GM21786 (cell line): Measurements from ENCODE around the gene F2RL3.
"Not testable (repeated sequence)": the region's sequence is repeated elsewhere in the genome, so short reads cannot be mapped to it uniquely, and the experiment has no call there.

Experiments
- ATAC-seq: cut with Tn5 transposase; IDR thresholded peaks from one replicate; pipeline ENCODE4 v1.9.1; 2021; ENCODE audit not compliant: unreplicated experiment

The F2RL3 gene

GRCh38 chr19:16919496-16919895 lies 30.7 kb downstream of the F2RL3 start:
- no peak for ATAC-seq

GRCh38 chr19:16920816-16921529 lies 32.2 kb downstream of the F2RL3 start:
- ATAC-seq: no peak

GRCh38 chr19:16921766-16922591 lies 33.2 kb downstream of the F2RL3 start:
- no peak for ATAC-seq

- no peak for ATAC-seq
These were observed 33.8 kb downstream of the F2RL3 start for GRCh38 chr19:16922592-16922934.

GRCh38 chr19:16922949-16923348 lies 34.1 kb downstream of the F2RL3 start:
- no peak for ATAC-seq

GRCh38 chr19:16927883-16928282 lies 39.1 kb downstream of the F2RL3 start:
- no peak for ATAC-seq

- no peak for ATAC-seq
These were observed 39.6 kb downstream of the F2RL3 start for GRCh38 chr19:16928351-16928750.

- no peak for ATAC-seq
These were observed 40.1 kb downstream of the F2RL3 start for GRCh38 chr19:16928916-16929315.

GRCh38 chr19:16930753-16931152 lies 42.0 kb downstream of the F2RL3 start:
- no peak for ATAC-seq

- ATAC-seq: no peak
These were observed 42.5 kb downstream of the F2RL3 start for GRCh38 chr19:16931306-16931705.

- ATAC-seq: no peak
These were observed 45.7 kb downstream of the F2RL3 start for GRCh38 chr19:16934489-16934888.

GRCh38 chr19:16936901-16937300 lies 48.1 kb downstream of the F2RL3 start:
- ATAC-seq: no peak

GRCh38 chr19:16937796-16938195 lies 49.0 kb downstream of the F2RL3 start:
- not testable (repeated sequence) for ATAC-seq

- no peak for ATAC-seq
These were observed 49.4 kb downstream of the F2RL3 start for GRCh38 chr19:16938211-16938610.

- ATAC-seq: not testable (repeated sequence)
These were observed 51.3 kb downstream of the F2RL3 start for GRCh38 chr19:16940063-16940462.

- ATAC-seq: no peak
These were observed 51.8 kb downstream of the F2RL3 start for GRCh38 chr19:16940626-16941025.
